A549 (cell line): ENCODE results near the gene PTPN13. TPM values are rescaled to one million over a fixed set of nuclear protein-coding genes. Genes with fewer than 3 reads are reported as not detected.

Experiments used
- ATAC-seq, 2 experiments: fragments of 200-7000 bp in 1 of 2; fragments of >200 bp in 1 of 2; cut with Nextera tagmentation in 1 of 2; cut with Tn5 transposase in 1 of 2; 3 replicates each; pipeline versions ENCODE4 v1.8.0 to v1.9.1; 2018 to 2020; ENCODE audit warnings: mild to moderate bottlenecking in 1 of 2, moderate library complexity in 1 of 2
- CTCF ChIA-PET: fragments of 300-600 bp; sonication (Branson Sonifier 250); formaldehyde crosslinking; extraction: SDS; loops from one replicate; lab custom pipeline; 2021; ENCODE audit warnings: antibody characterized with exemption, inconsistent platforms; lab: Yijun Ruan, JAX
- POLR2A ChIA-PET: fragments of 350-600 bp; formaldehyde crosslinking; extraction: SDS; loops from one replicate; lab custom pipeline; 2021; ENCODE audit warnings: antibody characterized with exemption, inconsistent platforms; lab: Yijun Ruan, JAX
- DNase-seq, 2 experiments: peaks; one replicate each; pipeline versions ENCODE4 v3.0.0 to v3.0.0-alpha.2; 2011 to 2016; ENCODE audit warnings: low read depth in 1 of 2, low spot score in 1 of 2
- FAIRE-seq: peaks from 2 replicates; lab custom pipeline; 2011; peaks lifted over from hg19 to GRCh38; lab: Jason Lieb, UNC
- H3K27ac ChIP-seq, 2 experiments: fragments of >200 bp; sonication (Bioruptor Twin); formaldehyde crosslinking; 3 replicates each; pipeline ENCODE4 v1.5.1; 2016 to 2017
- H3K4me1 ChIP-seq: fragments of >200 bp; sonication (Bioruptor Twin); formaldehyde crosslinking; 3 replicates; pipeline ENCODE4 v1.6.1; 2016
- H3K4me2 ChIP-seq: fragments of >200 bp; sonication (Bioruptor Twin); formaldehyde crosslinking; 3 replicates; pipeline ENCODE4 v1.6.1; 2016
- H3K4me3 ChIP-seq: fragments of >200 bp; sonication (Bioruptor Twin); formaldehyde crosslinking; 3 replicates; pipeline ENCODE4 v1.5.1; 2016
- H3K9me3 ChIP-seq: fragments of >200 bp; sonication (Bioruptor Twin); formaldehyde crosslinking; 3 replicates; pipeline ENCODE4 v1.6.1; 2016
- CEBPB ChIP-seq, 2 experiments: fragments of >200 bp in 1 of 2; sonication (Bioruptor Twin) in 1 of 2; formaldehyde crosslinking in 1 of 2; IDR thresholded peaks; 2 replicates each; pipeline ENCODE4 v1.6.1; 2012 to 2016
- EHMT2 ChIP-seq: fragments of 200-600 bp; sonication (generic); IDR thresholded peaks from 2 replicates; pipeline ENCODE4 v1.6.1; 2016; ENCODE audit warnings: antibody characterized with exemption, low read depth, mild to moderate bottlenecking, moderate library complexity
- GATA3 ChIP-seq: IDR thresholded peaks from 2 replicates; pipeline ENCODE4 v1.6.1; 2012; ENCODE audit warnings: borderline replicate concordance
- HES2 ChIP-seq: fragments of >200 bp; sonication (Bioruptor Twin); formaldehyde crosslinking; IDR thresholded peaks from 2 replicates; pipeline ENCODE4 v1.6.1; 2016
- HMGXB4 ChIP-seq: fragments of 250-450 bp; sonication (Bioruptor Pico); IDR thresholded peaks from 2 replicates; pipeline ENCODE4 v1.5.0; 2021; ENCODE audit warnings: mild to moderate bottlenecking, moderate library complexity, borderline replicate concordance
- HOXA7 ChIP-seq: fragments of 250-450 bp; sonication (Bioruptor Pico); IDR thresholded peaks from 2 replicates; pipeline ENCODE4 v1.5.0; 2020; ENCODE audit warnings: mild to moderate bottlenecking, moderate library complexity
- JUN ChIP-seq, 2 experiments: fragments of >200 bp; sonication (Bioruptor Twin); formaldehyde crosslinking; IDR thresholded peaks; 2 replicates in 1 of 2; 3 replicates in 1 of 2; pipeline ENCODE4 v1.6.1; 2016 to 2017
- MAFK ChIP-seq: fragments of 450-650 bp; IDR thresholded peaks from 2 replicates; pipeline ENCODE4 v1.6.1; 2014; ENCODE audit not compliant: partially characterized antibody
- MAX ChIP-seq: IDR thresholded peaks from 2 replicates; pipeline ENCODE4 v1.6.1; 2012
- PBX3 ChIP-seq: IDR thresholded peaks from 2 replicates; pipeline ENCODE4 v1.6.1; 2012
- PHF8 ChIP-seq: fragments of 200-600 bp; sonication (generic); IDR thresholded peaks from 2 replicates; pipeline ENCODE4 v1.6.1; 2016; ENCODE audit warnings: low read depth, mild to moderate bottlenecking, antibody characterized with exemption, moderate library complexity, borderline replicate concordance
- RCOR1 ChIP-seq: fragments of 150-350 bp; IDR thresholded peaks from 2 replicates; pipeline ENCODE4 v1.6.1; 2014; ENCODE audit warnings: antibody characterized with exemption, low read length, low read depth
- REST ChIP-seq: fragments of 200-600 bp; sonication (generic); IDR thresholded peaks from 2 replicates; pipeline ENCODE4 v1.6.1; 2016; ENCODE audit warnings: antibody characterized with exemption, mild to moderate bottlenecking, moderate library complexity
- SMC3 ChIP-seq: fragments of >200 bp; sonication (Bioruptor Twin); formaldehyde crosslinking; IDR thresholded peaks from 3 replicates; pipeline ENCODE4 v1.6.1; 2018; ENCODE audit warnings: inconsistent platforms
- WGBS: methylation state at CpG from one replicate; pipeline ENCODE4 v1.1.6; 2017; ENCODE audit errors: missing lambda C conversion rate; 5-methylcytosine and 5-hydroxymethylcytosine counted together
- polyA plus RNA-seq, 4 experiments: library from polyadenylated mRNA; depleted of rRNA in 3 of 4; stranded (reverse); fragments of >200 nt; fragmentation: RNase III in 1 of 4; extraction: RNeasy Plus Mini Kit Qiagen cat#74134 plus additional on column Dnase treatment in 1 of 4; gene quantifications; 2 replicates in 3 of 4; 3 replicates in 1 of 4; pipeline ENCODE4 v1.2.3, GENCODE V29; 2011 to 2017

Gene PTPN13
- polyA plus RNA-seq, 2 of the 4 experiments (the other 2 are of a cell fraction), result 10.4 to 13.3 TPM

GRCh38 chr4:86683167-86683566, 89.1 kb downstream of the PTPN13 start:
- no peak for FAIRE-seq
- no peak for ATAC-seq
- Histone ChIP-seq H3K9me3 (no peaks in the 10 kb centered on the region), H3K4me3 (no peak overlapping the region), H3K27ac (no peak overlapping the region), H3K4me1 (peaks cover 39% of the 10 kb centered on the region), H3K4me2 (no peak overlapping the region)
- ChIA-PET CTCF (no interaction called here), POLR2A (no interaction called here)
- WGBS, result 89% methylated on average over 2 of the region's 2 CpGs
- TF ChIP-seq PHF8 (no peak), HMGXB4 (CRISPR knock-in tag) (no peak), HOXA7 (CRISPR knock-in tag) (no peak)
- no peak for DNase-seq

- no peak overlapping the region for H3K27ac ChIP-seq
- CTCF ChIA-PET, result no interaction called here
- TF ChIP-seq SMC3 (no peak), MAX (no peak), HES2 (no peak), EHMT2 (no peak), REST (no peak), MAFK (no peak), RCOR1 (no peak), PBX3 (no peak)
- WGBS, result 59% methylated on average over 2 of the region's 2 CpGs
- no peak overlapping the region for H3K4me2 ChIP-seq
- no peak overlapping the region for H3K4me3 ChIP-seq
- ATAC-seq (no peak), FAIRE-seq (no peak), DNase-seq (no peak)
- peaks cover 46% of the 10 kb centered on the region for H3K4me1 ChIP-seq
- no peaks in the 10 kb centered on the region for H3K9me3 ChIP-seq
- POLR2A ChIA-PET, result no interaction called here
Measured at GRCh38 chr4:86683983-86684382, 89.9 kb downstream of the PTPN13 start.

- H3K4me2 ChIP-seq, result peak overlapping the region; percentile 32; the same call in 2 of the 3 replicates
- POLR2A ChIA-PET, result no interaction called here
- ATAC-seq (no peak), FAIRE-seq (no peak), DNase-seq (peak in 1 of 2 experiments; percentile 43)
- peak overlapping the region in 1 of 2 experiments; percentile 32; a peak in 1 of 6 replicates for H3K27ac ChIP-seq
- WGBS, result 34% methylated on average over 3 of the region's 3 CpGs
- H3K4me3 ChIP-seq, result no peak overlapping the region
- TF ChIP-seq HES2 (0 out of 2 replicates have a peak, but pooled peaks have one; percentile 17), CEBPB (IDR thresholded peaks at IDR 0.05) (peak; percentile 64 to 72), JUN (IDR thresholded peaks at IDR 0.05) (no peak), GATA3 (peak; percentile 31; the same call in 1 of the 2 replicates)
- TF ChIP-seq, all 56 proteins: peak for 3
- Histone ChIP-seq H3K9me3 (no peaks in the 10 kb centered on the region), H3K4me1 (peaks cover 46% of the 10 kb centered on the region)
- CTCF ChIA-PET, result no interaction called here
Measured at GRCh38 chr4:86685401-86685800, 91.3 kb downstream of the PTPN13 start.
